NOMO-1 treated with dmso at 0.1 percent for 144 hours (cell line): Measurements from ENCODE around the gene MAP3K8.

Source experiments
- DNase-seq: peaks from one replicate; lab custom pipeline; 2025; ENCODE audit not compliant: unreplicated experiment; lab: John Stamatoyannopoulos, UW

Gene MAP3K8

DNA sequence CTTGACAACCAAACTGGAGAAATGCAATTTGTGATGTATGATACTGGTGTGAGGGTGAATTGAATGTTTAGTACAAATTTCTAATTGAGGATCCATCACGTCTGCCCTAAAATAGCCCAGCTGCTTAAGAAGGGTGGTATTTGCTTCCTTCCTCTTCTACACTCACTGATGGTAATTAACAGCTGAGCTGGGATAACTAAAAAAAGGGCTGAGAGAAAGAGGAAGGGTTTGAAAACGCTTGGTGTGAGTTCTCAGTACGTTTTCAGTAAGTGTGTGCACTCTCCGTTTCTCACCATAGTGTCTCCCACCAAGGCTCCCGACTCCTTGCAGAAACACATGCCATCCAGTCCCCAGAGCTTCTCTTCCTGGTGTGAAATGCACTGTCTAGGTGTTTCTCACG, 54.3 kb downstream of the MAP3K8 start:
- peak; percentile 87 for DNase-seq

DNA sequence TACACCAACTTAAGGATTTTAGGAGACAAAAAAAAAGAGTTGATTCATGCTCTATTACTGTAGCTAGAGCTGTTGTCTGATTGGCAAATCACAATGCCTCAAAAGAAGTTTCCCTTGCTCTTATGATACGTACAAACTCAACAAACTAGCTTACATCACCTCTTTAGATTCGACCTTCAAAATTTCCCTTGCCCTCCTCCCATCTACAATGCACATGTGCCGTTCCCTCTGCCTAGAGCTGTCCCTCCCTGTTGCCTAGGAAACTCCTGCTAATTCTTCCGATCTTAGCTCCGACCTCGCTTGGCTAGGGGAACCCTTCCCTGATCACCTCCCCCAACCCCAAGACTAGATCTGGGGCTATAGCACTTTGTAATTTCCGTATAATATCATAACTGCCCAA, 55.4 kb downstream of the MAP3K8 start:
- DNase-seq = no peak

DNA sequence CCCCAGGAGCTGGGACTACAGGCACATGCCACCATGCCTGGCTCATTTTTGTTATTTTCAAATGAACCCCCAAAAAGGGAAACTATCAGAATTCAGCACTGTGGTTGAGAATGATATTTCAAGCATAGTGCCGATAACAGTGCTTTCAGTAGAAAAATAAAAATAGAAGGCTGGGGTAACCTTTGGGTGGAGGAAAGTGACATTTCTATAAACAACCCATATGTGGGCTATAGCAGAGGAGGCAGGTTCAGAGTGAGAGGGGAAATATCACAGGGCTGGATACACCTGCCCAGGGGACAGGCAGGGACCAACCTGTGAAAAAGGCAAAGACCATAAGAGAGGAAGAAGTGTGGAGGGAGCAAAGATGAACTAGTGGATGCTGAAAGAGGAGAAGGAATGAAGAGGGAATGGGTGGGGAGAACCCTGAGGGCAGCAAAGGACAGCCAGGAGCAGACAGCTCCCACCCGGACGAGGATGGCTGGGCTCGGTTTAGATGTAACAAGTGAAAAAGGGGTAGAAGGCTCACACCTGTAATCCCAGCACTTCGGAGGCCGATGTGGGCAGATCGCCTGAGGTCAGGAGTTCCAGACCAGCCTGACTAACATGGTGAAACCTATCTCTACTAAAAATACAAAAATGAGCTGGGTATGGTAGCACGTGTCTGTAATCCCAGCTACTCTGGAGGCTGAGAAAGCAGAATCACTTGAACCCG, 56.5 kb downstream of the MAP3K8 start:
- no peak for DNase-seq

DNA sequence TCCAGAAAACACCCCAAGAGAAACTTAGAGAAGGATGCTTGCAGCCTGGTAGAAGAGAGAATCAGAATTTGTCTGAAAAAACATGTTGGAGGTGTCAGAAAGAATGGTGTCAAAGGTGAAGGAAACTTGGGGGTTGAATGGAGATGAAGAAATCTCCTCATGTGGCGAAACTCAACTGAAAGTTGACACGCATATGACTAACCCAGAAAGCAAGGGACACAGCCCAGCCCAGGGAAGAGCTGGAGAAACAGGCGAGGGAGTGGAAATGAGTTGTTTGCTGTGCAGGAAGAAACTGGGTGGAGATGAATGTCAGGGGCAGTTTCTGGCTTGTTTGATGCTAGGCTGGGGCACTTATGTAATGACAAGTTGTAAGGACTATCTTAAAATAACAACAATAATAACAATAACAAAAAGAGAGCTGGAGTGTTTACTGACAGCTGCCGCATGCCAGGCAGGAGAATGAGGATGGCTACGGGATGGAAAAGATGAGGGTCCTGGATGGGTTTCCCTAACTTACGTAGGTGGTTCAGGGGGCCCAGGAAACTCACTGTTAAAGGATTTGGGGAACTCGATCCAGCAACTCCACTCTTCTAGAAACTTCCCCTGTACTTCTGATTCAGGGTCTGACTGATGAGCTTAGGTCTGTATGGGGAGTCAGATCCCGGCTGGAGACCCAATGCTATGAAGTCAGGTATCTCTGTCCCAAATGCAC, 57.4 kb downstream of the MAP3K8 start:
- peak; percentile 64 for DNase-seq

DNA sequence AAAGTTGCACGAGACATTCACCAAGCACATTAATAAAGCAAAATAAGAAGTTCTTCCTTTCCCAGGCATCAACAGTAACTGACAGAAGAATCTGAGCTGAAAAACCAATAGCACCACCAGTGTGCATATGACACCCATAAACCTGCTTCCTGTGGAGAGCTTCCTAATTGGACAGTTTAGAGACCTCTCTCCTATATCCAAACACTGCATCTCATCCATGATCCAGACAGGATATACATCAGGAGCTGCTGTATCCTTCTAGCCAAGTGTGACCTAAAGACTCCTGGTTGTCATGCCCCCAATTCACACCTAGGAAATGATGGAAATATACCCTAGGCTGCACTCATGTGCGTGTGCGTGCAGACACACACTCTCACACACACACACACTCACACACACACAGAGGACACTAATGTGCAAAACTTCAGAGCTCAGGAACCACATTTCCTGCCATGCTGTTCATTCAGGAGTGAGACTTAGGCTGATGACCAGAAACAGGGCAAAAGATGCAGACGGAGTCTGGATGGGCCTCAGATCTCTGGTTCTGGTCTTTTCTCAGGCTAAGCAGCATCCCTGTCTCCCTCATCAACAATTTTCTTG, 58.0 kb downstream of the MAP3K8 start:
- DNase-seq = no peak

DNA sequence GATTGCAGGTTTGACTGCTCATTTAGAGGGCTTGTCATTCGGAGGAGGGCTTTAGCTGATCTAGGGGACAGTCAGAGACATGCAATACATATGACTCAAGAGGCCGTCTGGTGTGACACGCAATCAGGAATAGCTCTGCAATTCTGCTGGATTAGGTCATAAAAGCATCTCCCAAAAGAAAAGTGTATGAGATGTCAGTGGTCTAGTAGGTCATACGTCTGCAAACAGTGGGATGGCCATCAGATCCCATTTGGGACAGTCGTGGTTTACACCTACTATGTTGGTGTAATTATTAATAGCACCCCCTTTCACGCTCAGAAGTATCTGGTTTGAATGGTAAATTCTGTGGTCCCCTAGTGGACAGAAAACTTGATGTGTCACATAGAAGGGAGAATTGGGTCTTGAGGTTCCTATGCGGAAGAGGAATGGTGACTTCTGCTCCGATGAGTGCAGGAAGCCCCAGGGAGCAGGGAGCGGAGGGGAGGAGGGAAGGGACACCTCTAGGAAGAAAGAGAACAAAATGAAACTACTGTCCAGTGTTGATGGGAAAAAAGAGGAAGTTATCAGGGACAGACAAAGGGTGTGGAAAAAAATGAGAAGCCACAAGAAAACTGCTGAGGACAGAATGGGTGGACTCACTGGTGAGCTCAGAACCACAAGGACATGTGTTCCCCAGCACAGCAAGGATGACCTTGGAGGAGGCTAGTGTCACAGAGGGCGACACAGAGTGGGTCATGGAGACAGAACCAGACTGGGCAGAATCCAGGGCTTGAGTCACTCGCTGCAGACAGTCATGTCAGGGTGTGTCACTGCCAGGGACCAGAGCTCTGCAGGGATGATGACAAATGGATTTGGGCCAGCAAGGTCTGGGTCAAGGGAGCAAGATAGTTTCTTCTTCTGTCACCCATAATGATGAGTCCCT, 59.9 kb downstream of the MAP3K8 start:
- peak; percentile 82 for DNase-seq

DNA sequence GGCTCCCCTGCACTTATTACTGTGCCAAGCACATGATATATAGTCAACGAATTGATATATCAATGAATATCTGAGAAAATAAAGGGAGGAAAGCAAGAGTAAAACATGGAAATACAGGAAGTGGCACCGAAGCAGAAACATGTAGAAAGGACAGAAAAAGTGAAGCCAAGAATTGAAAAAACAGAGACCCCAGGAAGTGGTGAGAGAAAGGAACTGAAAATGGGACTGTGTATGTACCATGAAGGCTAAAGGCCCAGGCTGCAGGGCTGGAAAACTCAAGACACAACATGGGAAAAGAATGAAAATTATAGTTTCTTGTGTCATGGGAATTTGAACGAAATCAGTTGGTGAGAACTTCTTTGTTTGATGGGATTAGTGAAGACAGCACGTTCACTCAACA, 60.6 kb downstream of the MAP3K8 start:
- DNase-seq = no peak

DNA sequence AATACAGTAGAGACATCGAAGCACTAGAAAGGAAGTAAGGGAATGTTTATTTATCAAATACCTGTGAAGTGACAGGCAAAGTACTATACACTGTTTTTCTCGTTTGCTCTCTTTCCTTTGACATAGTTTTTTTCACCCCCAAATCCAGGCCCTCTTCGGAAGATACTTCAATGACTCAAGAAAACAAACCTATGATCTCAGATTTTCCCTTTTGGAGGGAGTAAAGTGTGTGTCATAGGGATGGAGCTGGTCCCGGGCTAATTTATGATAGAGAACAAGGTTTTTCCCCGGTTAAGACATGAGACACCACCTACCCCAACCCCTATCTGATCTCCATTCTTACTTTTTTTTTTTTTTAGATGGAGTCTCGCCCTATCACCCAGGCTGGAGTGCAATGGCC, 61.7 kb downstream of the MAP3K8 start:
- no peak for DNase-seq

DNA sequence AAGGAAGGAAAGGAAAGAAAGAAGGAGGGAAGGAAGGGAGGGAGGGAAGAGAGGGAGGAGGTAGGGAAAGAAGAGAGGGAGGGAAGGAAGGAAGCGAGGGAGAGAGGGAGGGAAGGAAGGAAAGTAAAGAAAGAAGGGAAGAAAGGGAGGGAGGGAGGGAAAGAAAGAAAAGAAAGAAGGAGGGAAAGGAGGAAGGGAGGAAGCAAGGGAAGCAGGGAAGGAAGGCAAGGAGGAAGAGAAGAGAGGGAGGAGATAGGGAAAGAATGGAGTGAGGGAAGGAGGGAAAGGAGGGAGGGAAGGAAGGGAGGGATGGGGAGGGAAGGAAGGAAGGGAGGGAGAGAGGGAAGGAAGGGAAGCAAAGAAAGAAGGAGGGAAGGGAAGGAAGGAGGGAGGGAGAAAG, 65.8 kb downstream of the MAP3K8 start:
- no peak for DNase-seq

DNA sequence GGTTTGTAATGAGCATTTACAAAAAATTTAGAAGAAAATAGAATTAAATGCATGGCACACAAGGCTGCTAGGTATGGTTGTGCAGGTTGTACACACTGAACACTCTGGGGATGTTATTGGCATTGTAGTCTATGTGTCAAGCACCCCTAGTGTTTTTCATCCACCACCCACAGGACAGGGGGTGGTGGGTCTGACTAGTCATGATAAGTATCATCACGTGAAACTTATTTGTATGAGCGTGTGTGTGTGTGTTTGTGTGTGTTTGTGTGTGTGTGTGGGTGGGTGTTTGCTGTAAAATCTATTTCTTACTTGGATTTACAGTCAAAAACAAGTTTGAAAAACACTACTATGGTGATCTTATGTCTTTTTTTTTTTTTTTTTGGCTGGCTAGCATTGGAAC, 66.5 kb downstream of the MAP3K8 start:
- no peak for DNase-seq

DNA sequence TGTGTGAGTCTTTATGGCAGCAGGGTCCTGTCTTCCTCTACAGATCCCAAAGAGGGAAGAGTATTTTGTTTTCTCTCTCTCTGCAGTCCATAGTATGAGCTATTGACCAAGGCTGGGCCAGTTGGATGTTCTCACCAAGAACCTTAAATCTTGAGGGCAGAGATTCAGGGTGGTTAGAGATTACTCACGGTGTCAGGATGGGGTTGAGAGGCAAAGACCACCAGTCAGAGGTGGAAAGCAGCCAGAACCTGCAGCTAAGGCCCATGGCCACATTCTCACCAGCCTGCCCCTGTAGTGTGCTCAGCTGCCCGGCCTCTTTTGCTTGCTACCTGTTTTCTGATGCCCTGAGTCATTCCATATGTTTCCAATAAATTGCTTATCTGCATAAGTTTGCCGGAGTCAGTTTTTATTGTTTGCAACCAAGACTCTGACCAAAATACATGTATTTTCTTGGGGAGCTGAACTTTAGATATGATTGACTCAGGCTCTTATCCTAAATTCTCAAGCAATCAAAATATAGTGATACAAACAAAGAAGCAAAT, 67.0 kb downstream of the MAP3K8 start:
- DNase-seq = no peak

DNA sequence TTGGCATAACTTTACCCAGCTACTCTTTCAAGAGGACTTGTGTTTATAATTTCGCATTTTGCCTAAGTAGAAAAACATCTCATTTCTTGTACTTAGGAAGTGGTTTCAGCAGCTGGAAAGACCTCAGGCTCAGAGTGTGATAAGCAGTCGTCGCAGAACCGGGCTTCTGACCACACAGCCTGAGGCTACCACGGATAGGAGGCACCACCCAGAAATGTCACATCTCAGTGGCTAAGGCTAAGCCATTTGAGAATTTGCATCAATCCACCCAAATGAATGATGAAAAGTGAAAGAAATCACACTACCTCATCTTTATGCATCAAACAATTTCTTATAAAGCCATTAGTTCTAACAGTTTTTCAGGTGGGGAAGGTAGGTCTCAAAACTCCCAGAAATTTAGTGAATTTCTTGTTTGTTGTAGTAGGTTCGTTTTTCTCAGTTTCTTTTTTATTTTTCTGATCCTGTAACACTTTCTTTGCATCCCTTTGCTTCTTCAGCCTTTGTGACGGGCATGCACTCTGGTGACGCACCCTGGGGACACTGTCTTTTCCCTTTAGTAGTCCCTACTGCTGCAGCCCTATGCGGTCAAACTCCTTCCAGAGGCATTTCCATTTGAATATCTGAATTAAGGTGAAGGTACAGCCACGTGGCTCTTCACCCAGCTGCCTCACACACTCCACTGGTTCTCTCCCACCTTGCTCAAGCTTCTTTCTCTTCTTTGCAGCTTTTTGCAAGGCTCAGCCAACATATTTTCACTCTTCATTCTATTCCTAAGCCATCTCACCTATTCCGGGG, 68.5 kb downstream of the MAP3K8 start:
- peak; percentile 31 for DNase-seq

DNA sequence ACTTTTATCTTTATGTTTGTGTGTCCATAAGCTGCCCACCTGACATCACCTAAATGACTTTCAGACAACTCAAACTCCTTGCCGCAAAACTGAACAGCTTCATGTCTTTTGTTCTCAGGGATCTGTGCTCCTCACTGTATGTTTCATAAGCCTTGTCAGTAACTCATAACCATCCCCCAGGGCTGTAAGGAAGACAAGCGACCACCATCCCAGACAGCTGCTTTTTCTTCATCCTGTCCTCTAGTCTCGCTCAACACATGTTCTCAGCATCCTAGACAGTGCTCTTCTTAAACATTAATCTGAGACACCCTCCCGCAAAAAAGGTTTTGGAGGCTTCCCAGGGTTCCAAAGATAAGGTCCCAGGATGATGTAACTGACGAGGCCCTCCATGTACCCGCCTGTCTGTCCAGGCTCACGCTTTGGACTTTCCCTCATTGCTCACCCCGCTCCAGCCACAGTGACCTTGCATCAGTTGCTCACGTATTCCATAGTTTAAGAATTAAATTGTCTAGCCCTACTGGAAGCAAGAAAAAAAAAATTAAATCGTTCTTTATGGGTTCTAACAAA, 69.8 kb downstream of the MAP3K8 start:
- DNase-seq = no peak

DNA sequence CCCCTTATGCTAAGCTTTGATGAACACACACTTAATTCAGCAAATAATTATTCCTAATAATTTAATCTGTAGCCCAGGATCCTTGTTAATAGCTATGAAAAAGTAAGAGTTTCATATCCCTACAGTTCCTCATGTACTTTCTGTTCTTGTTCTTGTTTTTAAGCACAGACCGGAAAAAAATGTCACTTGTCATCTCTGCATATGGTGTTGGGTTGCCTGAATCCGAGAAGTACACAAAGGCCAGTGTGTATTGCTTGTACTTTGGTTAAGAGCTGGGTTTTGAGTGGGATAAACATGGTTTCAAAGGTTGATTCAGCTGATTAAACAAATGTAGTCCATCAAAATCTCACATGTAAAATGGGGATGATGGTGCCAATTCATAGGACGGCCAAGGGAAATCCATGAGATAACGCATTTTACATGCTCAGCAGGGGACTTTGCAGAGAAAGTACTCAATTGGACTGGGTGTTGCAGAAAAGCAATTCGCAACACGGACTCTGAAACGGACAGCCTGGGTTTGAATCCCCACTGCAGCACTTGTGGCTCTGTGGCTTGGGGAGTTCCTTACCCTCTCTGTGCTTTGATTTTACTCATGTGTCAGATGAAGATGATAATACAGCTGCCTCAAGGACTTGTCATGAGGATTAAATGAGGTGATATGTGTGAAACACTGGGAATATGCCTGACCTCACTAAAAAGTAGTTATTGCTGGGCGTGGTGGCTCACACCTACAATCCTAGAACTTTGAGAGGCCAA, 71.7 kb downstream of the MAP3K8 start:
- DNase-seq = peak; percentile 25

DNA sequence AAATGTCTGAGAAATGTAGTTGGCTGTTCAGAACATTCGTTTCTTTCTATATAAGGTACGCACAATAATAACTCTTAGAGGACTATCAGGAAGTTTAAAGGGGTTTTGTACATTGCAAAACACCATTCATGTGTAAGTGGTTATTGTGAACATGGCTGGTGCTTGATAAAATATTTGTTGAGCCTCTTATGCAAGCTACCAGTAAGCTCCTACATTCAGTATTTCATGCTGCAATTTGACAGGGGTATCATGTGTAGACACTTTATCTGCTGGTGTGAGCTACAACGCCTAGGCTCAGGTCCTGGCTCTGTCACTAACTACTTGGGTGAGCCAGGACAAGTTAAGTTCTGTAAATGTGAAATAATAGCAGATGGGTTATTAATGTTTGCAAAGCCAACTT, 75.5 kb downstream of the MAP3K8 start:
- no peak for DNase-seq

DNA sequence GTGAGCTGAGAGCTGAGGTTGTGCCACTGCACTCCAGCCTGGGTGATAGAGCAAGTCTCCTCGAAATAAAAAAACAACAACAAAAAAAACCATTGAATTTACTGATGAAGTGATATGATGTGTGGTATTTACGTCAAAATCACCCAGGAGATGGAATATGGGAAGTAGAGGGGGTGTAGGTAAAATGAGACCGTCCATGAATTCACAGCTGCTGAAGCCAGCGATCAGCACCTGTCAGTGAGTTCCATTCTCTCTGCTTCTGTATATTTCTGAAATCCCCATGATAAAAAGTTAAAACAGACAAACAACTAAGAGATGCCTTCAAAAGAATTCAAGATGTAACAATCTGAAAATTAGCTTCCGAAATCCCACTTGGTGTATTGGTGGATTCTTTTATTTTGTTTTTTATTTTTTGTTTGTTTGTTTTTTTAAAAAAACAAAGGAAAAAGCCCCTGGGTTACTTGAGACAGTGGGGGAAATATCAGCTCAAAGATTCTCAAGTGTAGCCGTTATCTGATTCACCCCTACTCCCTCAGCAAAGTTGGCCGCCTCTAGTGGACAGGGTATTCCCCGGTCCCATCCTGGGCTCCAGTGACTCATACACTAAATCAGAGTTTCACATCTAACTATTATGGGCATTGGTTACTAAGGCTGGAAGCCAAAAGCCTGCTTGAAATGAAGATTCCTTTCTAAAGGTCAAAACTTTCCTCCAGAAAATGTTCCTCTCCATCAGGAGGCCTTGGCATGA, 76.4 kb downstream of the MAP3K8 start:
- no peak for DNase-seq

DNA sequence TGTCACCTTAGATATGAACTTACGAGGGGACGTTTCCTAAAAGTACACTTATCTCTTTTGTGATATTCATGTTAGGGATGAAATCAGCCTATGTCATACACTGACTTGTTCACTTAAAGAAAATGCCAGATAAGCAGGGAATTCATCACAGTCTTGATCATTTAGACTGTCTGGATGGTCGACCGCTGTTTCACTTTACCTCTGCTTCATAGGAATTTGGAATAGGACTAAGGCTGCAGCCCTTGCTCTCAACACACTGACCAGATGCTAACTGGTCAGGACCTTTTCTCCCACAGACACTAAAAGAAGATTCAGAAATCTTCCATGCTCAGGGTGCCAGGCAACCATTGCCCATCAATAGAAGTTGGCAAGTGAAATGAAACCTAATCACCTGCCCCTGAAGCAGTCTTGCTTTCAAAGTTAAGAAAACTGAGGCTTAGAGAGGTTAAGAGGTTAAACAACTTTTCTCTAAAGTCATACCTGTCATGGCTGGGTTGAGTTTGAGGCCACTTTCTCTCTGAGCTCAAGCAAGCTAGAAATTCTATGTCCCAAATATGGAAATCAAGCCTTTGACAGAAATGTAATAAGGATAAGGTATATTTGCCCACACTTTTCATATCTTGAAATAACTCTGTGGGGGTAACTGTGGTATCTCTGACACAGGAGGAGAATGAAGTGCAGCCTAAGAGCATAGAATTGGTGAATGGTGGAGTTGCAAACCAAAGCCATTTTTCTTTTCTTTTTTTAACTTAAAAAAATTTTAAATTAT, 77.1 kb downstream of the MAP3K8 start:
- DNase-seq = no peak
